Thyroid gland (tissue), 4 donors: ENCODE data around the gene DNASE2.

Source experiments
- CTCF ChIP-seq, 6 experiments: fragments of 200-600 bp in 3 of 6; fragments of 450-650 bp in 3 of 6; sonication (generic) in 3 of 6; IDR thresholded peaks; one replicate each; pipeline ENCODE4 v1.5.1; 2016 to 2019; ENCODE audit warnings: antibody characterized with exemption in 6 of 6, mild to moderate bottlenecking in 2 of 6, inconsistent platforms in 1 of 6, moderate library complexity in 1 of 6
- POLR2A ChIP-seq, 2 donors: fragments of 450-650 bp; IDR thresholded peaks; one replicate each; pipeline ENCODE4 v1.6.1; 2017; ENCODE audit warnings: antibody characterized with exemption in 2 of 2, mild to moderate bottlenecking in 2 of 2, moderate library complexity in 1 of 2

DNA sequence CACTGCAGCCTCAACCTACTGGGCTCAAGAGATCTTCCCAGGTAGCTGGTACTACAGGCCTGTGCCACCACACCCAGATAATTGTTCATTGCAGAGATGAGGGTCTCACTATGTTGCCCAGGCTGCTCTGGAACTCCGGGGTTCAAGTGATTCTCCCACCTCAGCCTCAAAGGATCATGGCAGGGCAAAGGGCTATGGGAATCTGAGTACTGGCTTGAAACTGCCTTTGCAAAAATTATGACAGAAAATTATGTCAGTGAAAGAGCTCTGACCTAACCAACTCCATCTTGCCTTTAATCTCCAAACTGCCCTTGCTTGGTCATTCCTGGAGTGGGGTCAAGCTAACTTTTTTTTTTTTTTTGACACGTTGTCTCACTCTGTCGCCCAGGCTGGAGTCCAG, 1.3 kb upstream of the DNASE2 start:
- no peak for TF ChIP-seq CTCF (IDR thresholded peaks at IDR 0.05)
- TF ChIP-seq POLR2A (IDR thresholded peaks at IDR 0.05) = no peak
